ENCODE measurements around the gene GNL1. TPM values are rescaled to one million over a fixed set of nuclear protein-coding genes. Genes with fewer than 3 reads are reported as not detected.

Gene GNL1
- total and polyA plus RNA-seq, 2 donors (not counting 3 experiments of a cell fraction or from before 2014, with no cell fraction given) = 58.4 to 87.3 TPM

GRCh38 chr6:30590509-30590908, 34.2 kb upstream of the GNL1 start:
- no peak overlapping the region for H3K27ac ChIP-seq (ENCODE audit: insufficient read depth, low read depth, low read length)

GRCh38 chr6:30589754-30590358, 33.6 kb upstream of the GNL1 start:
- Histone ChIP-seq H3K36me3 (ENCODE audit: control insufficient read depth in 2 of 2, extremely low read depth in 1 of 2, insufficient read depth in 2 of 2, low read length in 2 of 2) (peaks cover 26 to 38% of the 10 kb centered on the region in 2 experiments), H3K27ac (ENCODE audit: insufficient read depth, low read depth, low read length) (no peak overlapping the region), H3K9me1 (replicated peaks; ENCODE audit: control insufficient read depth, extremely low read depth, insufficient read depth, low read length) (no peaks in the 10 kb centered on the region), H3K79me2 (ENCODE audit: control insufficient read depth, insufficient read depth, low read length) (peaks cover 7% of the 10 kb centered on the region), H3K4me2 (ENCODE audit: insufficient read depth, low read length) (no peak overlapping the region), H3K4me3 (replicated peaks in 1 of 3; ENCODE audit: insufficient read depth in 1 of 3, low read depth in 1 of 3, low read length in 3 of 3) (no peak overlapping the region), H4K20me1 (replicated peaks; ENCODE audit: control insufficient read depth, extremely low read depth, insufficient read depth, low read length) (no peaks in the 10 kb centered on the region), H3K9me3 (replicated peaks; ENCODE audit: control insufficient read depth, insufficient read depth, low read length) (no peaks in the 10 kb centered on the region), H3K9ac (replicated peaks; ENCODE audit: extremely low read depth, insufficient read depth, low read length) (no peak overlapping the region), H3K4me1 (ENCODE audit: control insufficient read depth, extremely low read depth, insufficient read depth, low read length) (peaks cover 2% of the 10 kb centered on the region), H2AFZ (ENCODE audit: low read depth, low read length) (no peak overlapping the region), H3K27me3 (ENCODE audit: control insufficient read depth in 2 of 2, insufficient read depth in 2 of 2, low read length in 2 of 2) (no peaks in the 10 kb centered on the region)
- ChIA-PET POLR2A (no interaction called here), CTCF (interaction anchor here (1.0 to 2.2 kb wide), 7 partner anchors 9 to 141 kb away, joined by 3 to 13 read pairs (median 4); no protein-coding TSS in a partner anchor)
- intact Hi-C loops (cut with micrococcal nuclease) = no loop called here
- dilution Hi-C loops (cut with MboI; ENCODE audit: extremely low pct_ligation_motif_present, low sequenced_read_pairs) = no loop called here
- FAIRE-seq (no peak), DNase-seq (ENCODE audit: low read depth, low spot score) (no peak)
- TF ChIP-seq CTCF (IDR thresholded peaks at IDR 0.05; ENCODE audit: extremely low read depth in 1 of 2, insufficient read depth in 1 of 2, low read depth in 1 of 2, low read length in 2 of 2) (no peak), POLR2AphosphoS5 (IDR thresholded peaks at IDR 0.05; ENCODE audit: insufficient read depth, low read depth, low read length) (no peak), GATA2 (IDR thresholded peaks at IDR 0.05; ENCODE audit: insufficient read depth, insufficient read length, low read depth, low read length) (no peak), POLR2A (IDR thresholded peaks at IDR 0.05; ENCODE audit: low read depth, low read length) (no peak), MAX (IDR thresholded peaks at IDR 0.05; ENCODE audit: insufficient read depth, insufficient read length) (no peak), FOS (IDR thresholded peaks at IDR 0.05; ENCODE audit: borderline replicate concordance, insufficient read depth, low read length) (no peak), EZH2 (IDR thresholded peaks at IDR 0.05; ENCODE audit: borderline replicate concordance, low read depth, low read length, severe bottlenecking) (no peak), MYC (IDR thresholded peaks at IDR 0.05; ENCODE audit: low read depth, low read length) (no peak), JUN (IDR thresholded peaks at IDR 0.05; ENCODE audit: borderline replicate concordance, insufficient read depth, insufficient read length, low read depth) (no peak)
- BruUV-seq (replicated peaks) = no TSS peak

More at GRCh38 chr6:30590509-30590908, 34.2 kb upstream of the GNL1 start:
- Histone ChIP-seq H3K4me1 (ENCODE audit: control insufficient read depth, extremely low read depth, insufficient read depth, low read length) (peaks cover 2% of the 10 kb centered on the region), H3K27me3 (ENCODE audit: control insufficient read depth in 2 of 2, insufficient read depth in 2 of 2, low read length in 2 of 2) (no peaks in the 10 kb centered on the region), H3K36me3 (ENCODE audit: control insufficient read depth in 2 of 2, extremely low read depth in 1 of 2, insufficient read depth in 2 of 2, low read length in 2 of 2) (peaks cover 26 to 32% of the 10 kb centered on the region in 2 experiments), H2AFZ (ENCODE audit: low read depth, low read length) (no peak overlapping the region), H3K79me2 (ENCODE audit: control insufficient read depth, insufficient read depth, low read length) (peaks cover 7% of the 10 kb centered on the region), H3K9me3 (replicated peaks; ENCODE audit: control insufficient read depth, insufficient read depth, low read length) (no peaks in the 10 kb centered on the region), H3K9me1 (replicated peaks; ENCODE audit: control insufficient read depth, extremely low read depth, insufficient read depth, low read length) (no peaks in the 10 kb centered on the region), H3K4me2 (ENCODE audit: insufficient read depth, low read length) (no peak overlapping the region), H4K20me1 (replicated peaks; ENCODE audit: control insufficient read depth, extremely low read depth, insufficient read depth, low read length) (no peaks in the 10 kb centered on the region), H3K4me3 (replicated peaks in 1 of 3; ENCODE audit: insufficient read depth in 1 of 3, low read depth in 1 of 3, low read length in 3 of 3) (no peak overlapping the region), H3K9ac (replicated peaks; ENCODE audit: extremely low read depth, insufficient read depth, low read length) (no peak overlapping the region)
- TF ChIP-seq POLR2A (IDR thresholded peaks at IDR 0.05; ENCODE audit: low read depth, low read length) (no peak), MAX (IDR thresholded peaks at IDR 0.05; ENCODE audit: insufficient read depth, insufficient read length) (no peak)
- ChIA-PET POLR2A (no interaction called here), CTCF (interaction anchor here (1.0 to 2.2 kb wide), 7 partner anchors 8 to 140 kb away, joined by 3 to 13 read pairs (median 4); no protein-coding TSS in a partner anchor)
- no TSS peak for BruUV-seq (replicated peaks)
- intact Hi-C loops (cut with micrococcal nuclease) (no loop called here), dilution Hi-C loops (cut with MboI; ENCODE audit: extremely low pct_ligation_motif_present, low sequenced_read_pairs) (no loop called here)
- DNase-seq (ENCODE audit: low read depth, low spot score) = no peak
- no peak for FAIRE-seq
